SK-N-SH (cell line): Measurements from ENCODE around the gene SPON1.

Source experiments
- CHD2 ChIP-seq: fragments of 150-350 bp; IDR thresholded peaks from 2 replicates; pipeline ENCODE4 v1.6.1; 2018; ENCODE audit warnings: low read length; ENCODE audit not compliant: partially characterized antibody
- CTCF ChIP-seq: fragments of 200-600 bp; sonication (generic); IDR thresholded peaks from 2 replicates; pipeline ENCODE4 v1.6.1; 2017; ENCODE audit warnings: antibody characterized with exemption, mild to moderate bottlenecking, moderate library complexity
- EP300 ChIP-seq, 2 experiments: IDR thresholded peaks; 2 replicates each; pipeline versions ENCODE4 v1.4.0 to v1.6.1; 2012; ENCODE audit warnings: borderline replicate concordance in 1 of 2, low read depth in 1 of 2, low read length in 1 of 2
- IRF3 ChIP-seq: fragments of 150-350 bp; IDR thresholded peaks from 2 replicates; pipeline ENCODE4 v1.6.1; 2016; ENCODE audit warnings: mild to moderate bottlenecking, low read depth, low read length
- MXI1 ChIP-seq: IDR thresholded peaks from 2 replicates; pipeline ENCODE4 v1.6.1; 2012; ENCODE audit warnings: mild to moderate bottlenecking, low read depth, low read length, improper control_type of control experiment
- NRF1 ChIP-seq: IDR thresholded peaks from 2 replicates; pipeline ENCODE4 v1.6.1; 2012; ENCODE audit warnings: low read depth, mild to moderate bottlenecking, low read length
- POLR2AphosphoS5 ChIP-seq: IDR thresholded peaks from 2 replicates; pipeline ENCODE4 v1.6.1; 2012; ENCODE audit warnings: low read depth, low read length
- RAD21 ChIP-seq: IDR thresholded peaks from 2 replicates; pipeline ENCODE4 v1.6.1; 2012; ENCODE audit warnings: mild to moderate bottlenecking, low read length
- RFX5 ChIP-seq: IDR thresholded peaks from 2 replicates; pipeline ENCODE4 v1.6.1; 2012; ENCODE audit warnings: mild to moderate bottlenecking, improper control_type of control experiment, low read length
- SIN3A ChIP-seq: IDR thresholded peaks from 2 replicates; pipeline ENCODE4 v1.6.1; 2012; ENCODE audit warnings: low read depth, mild to moderate bottlenecking, low read length, moderate library complexity, borderline replicate concordance
- SMC3 ChIP-seq: IDR thresholded peaks from 2 replicates; pipeline ENCODE4 v1.6.1; 2012; ENCODE audit warnings: low read depth, low read length, improper control_type of control experiment
- TCF12 ChIP-seq: IDR thresholded peaks from 2 replicates; pipeline ENCODE4 v1.4.0; 2012

- TF ChIP-seq CTCF = no peak
- TF ChIP-seq TCF12 = no peak
- no peak for TF ChIP-seq NRF1
- TF ChIP-seq IRF3 = no peak
- no peak for TF ChIP-seq MXI1
- no peak for TF ChIP-seq RFX5
- TF ChIP-seq RAD21 = no peak
- TF ChIP-seq SIN3A = no peak
- no peak for TF ChIP-seq POLR2AphosphoS5
- no peak for TF ChIP-seq CHD2
- no peak for TF ChIP-seq SMC3
- TF ChIP-seq EP300 (IDR thresholded peaks at IDR 0.05; ENCODE audit: borderline replicate concordance in 1 of 2, low read depth in 1 of 2, low read length in 1 of 2) = no peak
These were observed 152.3 kb downstream of the SPON1 start for GRCh38 chr11:14114786-14115185.
